Measurements from ENCODE around the gene ZNF772. TPM values are rescaled to one million over a fixed set of nuclear protein-coding genes. Genes with fewer than 3 reads are reported as not detected.
A peak's percentile ranks its signal among the peaks of the same experiment; 100 is the strongest.

ZNF772 gene
- total RNA-seq, 4 donors from 2014 or later = 7.1 to 11.5 (median 9.0) TPM

GRCh38 chr19:57443121-57443696, 34.2 kb downstream of the ZNF772 start:
- Histone ChIP-seq H3K4me1 (no peaks in the 10 kb centered on the region), H3K27ac (replicated peaks in 1 of 4) (no peak overlapping the region), H3K27me3 (no peaks in the 10 kb centered on the region), H3K9me3 (peaks cover 0 to 60% (median 31%) of the 10 kb centered on the region in 4 donors), H3K4me3 (no peak overlapping the region), H3K36me3 (peaks cover 16 to 49% (median 36%) of the 10 kb centered on the region in 4 donors)
- no peak for TF ChIP-seq POLR2AphosphoS5 (IDR thresholded peaks at IDR 0.05)
- no peak for TF ChIP-seq EP300 (IDR thresholded peaks at IDR 0.05)
- TF ChIP-seq POLR2A (IDR thresholded peaks at IDR 0.05; ENCODE audit: low read depth) = no peak
- TF ChIP-seq CTCF (IDR thresholded peaks at IDR 0.05) = no peak
- DNase-seq (ENCODE audit: extremely low spot score) = no peak
- WGBS = 89% methylated on average over 5 of the region's 5 CpGs
- intact Hi-C loops (cut with DNase I) = no loop called here

- no peak for DNase-seq (ENCODE audit: extremely low spot score)
- Histone ChIP-seq H3K4me1 (no peaks in the 10 kb centered on the region), H3K36me3 (peaks cover 16 to 54% (median 42%) of the 10 kb centered on the region in 4 donors), H3K9me3 (peaks cover 0 to 51% (median 28%) of the 10 kb centered on the region in 4 donors), H3K27me3 (no peaks in the 10 kb centered on the region), H3K4me3 (no peak overlapping the region), H3K27ac (replicated peaks in 1 of 4) (no peak overlapping the region)
- intact Hi-C loops (cut with DNase I) = no loop called here
- no peak for TF ChIP-seq POLR2AphosphoS5 (IDR thresholded peaks at IDR 0.05)
- no peak for TF ChIP-seq CTCF (IDR thresholded peaks at IDR 0.05)
- no peak for TF ChIP-seq EP300 (IDR thresholded peaks at IDR 0.05)
- no peak for TF ChIP-seq POLR2A (IDR thresholded peaks at IDR 0.05; ENCODE audit: low read depth)
- WGBS = 91% methylated on average over 7 of the region's 7 CpGs
These were observed 35.2 kb downstream of the ZNF772 start for GRCh38 chr19:57441979-57442752.

GRCh38 chr19:57438925-57439324, 38.4 kb downstream of the ZNF772 start:
- Histone ChIP-seq H3K27me3 (no peaks in the 10 kb centered on the region), H3K4me1 (peaks cover 16 to 25% (median 22%) of the 10 kb centered on the region in 4 donors), H3K9me3 (peaks cover 0 to 21% (median 11%) of the 10 kb centered on the region in 4 donors), H3K4me3 (no peak overlapping the region), H3K27ac (replicated peaks in 1 of 4) (no peak overlapping the region), H3K36me3 (peaks cover 6 to 36% (median 28%) of the 10 kb centered on the region in 4 donors)
- no peak for DNase-seq (ENCODE audit: extremely low spot score)
- TF ChIP-seq POLR2A (IDR thresholded peaks at IDR 0.05; ENCODE audit: low read depth) = no peak
- WGBS = 96% methylated on average over 9 of the region's 9 CpGs
- intact Hi-C loops (cut with DNase I) = no loop called here

GRCh38 chr19:57437931-57438330, 39.4 kb downstream of the ZNF772 start:
- Histone ChIP-seq H3K36me3 (peaks cover 0 to 26% (median 18%) of the 10 kb centered on the region in 4 donors), H3K27me3 (no peaks in the 10 kb centered on the region), H3K9me3 (peaks cover 0 to 21% (median 5%) of the 10 kb centered on the region in 4 donors), H3K27ac (replicated peaks in 1 of 4) (no peak overlapping the region), H3K4me1 (peaks cover 16 to 25% (median 22%) of the 10 kb centered on the region in 4 donors), H3K4me3 (no peak overlapping the region)
- TF ChIP-seq POLR2AphosphoS5 (IDR thresholded peaks at IDR 0.05) = no peak
- no peak for TF ChIP-seq CTCF (IDR thresholded peaks at IDR 0.05)
- no peak for TF ChIP-seq POLR2A (IDR thresholded peaks at IDR 0.05; ENCODE audit: low read depth)
- no peak for TF ChIP-seq EP300 (IDR thresholded peaks at IDR 0.05)
- intact Hi-C loops (cut with DNase I) = no loop called here
- no peak for DNase-seq (ENCODE audit: extremely low spot score)
- 63% methylated on average over 4 of the region's 4 CpGs for WGBS

- TF ChIP-seq CTCF (IDR thresholded peaks at IDR 0.05) (no peak), EP300 (IDR thresholded peaks at IDR 0.05) (no peak)
- H3K9me3 ChIP-seq = peaks cover 0 to 9% (median 0%) of the 10 kb centered on the region in 4 donors
- H3K4me3 ChIP-seq = peak overlapping the region in 3 of 4 donors; percentile 75 to 85 (median 84)
- H3K4me1 ChIP-seq = peaks cover 16 to 25% (median 22%) of the 10 kb centered on the region in 4 donors
- H3K27me3 ChIP-seq = no peaks in the 10 kb centered on the region
- intact Hi-C loops (cut with DNase I) = no loop called here
- 83% methylated on average over 1 of the region's 1 CpG for WGBS
- H3K27ac ChIP-seq (replicated peaks in 1 of 4) = no peak overlapping the region
- no peak for DNase-seq (ENCODE audit: extremely low spot score)
- peaks cover 0 to 18% (median 10%) of the 10 kb centered on the region in 4 donors for H3K36me3 ChIP-seq
These were observed 40.9 kb downstream of the ZNF772 start for GRCh38 chr19:57436417-57436816.
